PFSK-1 (cell line): ENCODE results near the gene SLC1A7.

Source experiments
- FOXP2 ChIP-seq: optimal IDR thresholded peaks from 2 replicates; pipeline ENCODE3; 2011; ENCODE audit warnings: borderline replicate concordance, control low read depth, inconsistent platforms; ENCODE audit not compliant: insufficient read depth; ENCODE audit errors: extremely low read length, extremely low read depth
- POLR2AphosphoS5 ChIP-seq: IDR thresholded peaks from 2 replicates; pipeline ENCODE4 v1.6.1; 2012; ENCODE audit warnings: low read depth, mild to moderate bottlenecking, control low read depth, low read length, moderate library complexity
- SIN3A ChIP-seq: IDR thresholded peaks from 2 replicates; pipeline ENCODE4 v1.6.1; 2012; ENCODE audit warnings: mild to moderate bottlenecking, low read length, moderate library complexity, borderline replicate concordance; ENCODE audit not compliant: insufficient read depth
- TAF1 ChIP-seq: IDR thresholded peaks from 2 replicates; pipeline ENCODE4 v1.6.1; 2012; ENCODE audit warnings: low read length, control low read depth, borderline replicate concordance; ENCODE audit not compliant: insufficient read depth

DNA sequence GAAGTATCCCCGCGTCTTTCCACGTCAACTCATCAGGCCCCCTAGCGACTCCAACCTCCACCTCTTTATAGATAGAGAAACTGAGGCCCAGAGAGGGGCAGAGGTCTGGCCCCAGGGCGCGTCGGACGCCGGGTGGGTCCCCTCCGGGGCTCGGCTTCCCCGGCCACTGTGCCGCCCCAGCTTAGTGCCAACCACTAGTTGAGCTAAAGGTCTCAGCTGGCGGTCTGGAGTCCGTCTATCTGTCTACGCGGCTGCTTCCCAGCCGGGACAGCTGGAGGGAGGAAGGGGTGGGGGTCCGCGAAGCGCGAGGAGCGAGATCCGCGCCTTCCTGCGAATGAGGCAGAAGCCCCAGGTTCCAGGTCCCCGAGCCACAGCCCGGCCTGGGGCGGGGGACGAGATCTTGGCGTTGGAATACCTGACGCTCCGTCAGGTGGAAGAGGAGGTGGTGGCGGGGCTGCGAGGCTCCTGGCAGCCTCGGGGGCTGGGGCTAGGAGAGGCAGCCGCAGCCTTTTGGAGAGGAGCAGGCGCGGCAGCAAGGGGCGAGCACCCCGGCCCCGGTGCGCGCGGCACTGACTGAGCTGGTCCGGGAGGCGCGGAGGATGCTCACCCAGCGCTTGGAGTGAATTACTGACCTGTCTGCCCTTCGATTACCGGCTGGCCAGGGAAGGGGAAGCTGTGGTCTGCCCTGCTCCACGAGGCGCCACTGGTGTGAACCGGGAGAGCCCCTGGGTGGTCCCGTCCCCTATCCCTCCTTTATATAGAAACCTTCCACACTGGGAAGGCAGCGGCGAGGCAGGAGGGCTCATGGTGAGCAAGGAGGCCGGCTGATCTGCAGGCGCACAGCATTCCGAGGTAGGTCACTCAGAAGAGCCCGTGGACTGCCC, 79.5 kb downstream of the SLC1A7 start:
- TF ChIP-seq FOXP2: no peak
- TF ChIP-seq SIN3A: no peak
- no peak for TF ChIP-seq POLR2AphosphoS5
- no peak for TF ChIP-seq TAF1
